Neuronal stem cell (in vitro differentiated cells): Measurements from ENCODE around the gene ZDHHC23.

Source experiments
- DNase-seq: peaks from one replicate; pipeline ENCODE4 v3.0.0-alpha.2; 2013; ENCODE audit warnings: low spot score
- H2AFZ ChIP-seq: one replicate; pipeline ENCODE4 v1.6.1; 2013; ENCODE audit warnings: mild to moderate bottlenecking, low read length, inconsistent platforms
- H2AK5ac ChIP-seq: 2 replicates; pipeline ENCODE4 v1.6.1; 2013; ENCODE audit warnings: low read depth, mild to moderate bottlenecking, inconsistent platforms, low read length, moderate library complexity, mixed read lengths
- H2BK120ac ChIP-seq: 2 replicates; pipeline ENCODE4 v1.6.1; 2013; ENCODE audit warnings: low read depth, mild to moderate bottlenecking, inconsistent platforms, low read length, moderate library complexity, mixed read lengths
- H2BK12ac ChIP-seq: one replicate; pipeline ENCODE4 v1.6.1; 2013; ENCODE audit warnings: low read length, inconsistent platforms
- H2BK15ac ChIP-seq: 2 replicates; pipeline ENCODE4 v1.6.1; 2013; ENCODE audit warnings: mild to moderate bottlenecking, low read length, inconsistent platforms, mixed read lengths
- H2BK5ac ChIP-seq: one replicate; pipeline ENCODE4 v1.6.1; 2013; ENCODE audit warnings: inconsistent platforms, mild to moderate bottlenecking, low read length, moderate library complexity
- H3K14ac ChIP-seq: one replicate; pipeline ENCODE4 v1.6.1; 2013; ENCODE audit warnings: low read length, inconsistent platforms
- H3K18ac ChIP-seq: 2 replicates; pipeline ENCODE4 v1.6.1; 2013; ENCODE audit warnings: low read length, inconsistent platforms
- H3K23ac ChIP-seq: 2 replicates; pipeline ENCODE4 v1.6.1; 2013; ENCODE audit warnings: low read depth, mild to moderate bottlenecking, mixed read lengths, low read length, inconsistent platforms; ENCODE audit not compliant: poor library complexity
- H3K27ac ChIP-seq: replicated peaks from 3 replicates; pipeline ENCODE4 v1.5.1; 2013; ENCODE audit warnings: low read length, inconsistent platforms
- H3K27me3 ChIP-seq, 3 experiments: 2 replicates each; pipeline ENCODE4 v1.6.1; 2013; ENCODE audit warnings: low read length in 3 of 3, mild to moderate bottlenecking in 2 of 3, inconsistent platforms in 1 of 3, low read depth in 1 of 3, mixed read lengths in 1 of 3, moderate library complexity in 1 of 3; ENCODE audit not compliant: control insufficient read depth in 3 of 3, insufficient read depth in 3 of 3
- H3K36me3 ChIP-seq, 2 donors: replicated peaks in 1 of 2; 2 replicates each; pipeline ENCODE4 v1.6.1; 2013; ENCODE audit warnings: low read length in 2 of 2; ENCODE audit not compliant: control insufficient read depth in 2 of 2, insufficient read depth in 2 of 2
- H3K4ac ChIP-seq: 2 replicates; pipeline ENCODE4 v1.6.1; 2013; ENCODE audit warnings: inconsistent platforms, mild to moderate bottlenecking, low read length, moderate library complexity
- H3K4me1 ChIP-seq, 2 donors: 1 replicate in 1 of 2; 2 replicates in 1 of 2; pipeline ENCODE4 v1.6.1; 2013; ENCODE audit warnings: low read length in 2 of 2, low read depth in 1 of 2; ENCODE audit not compliant: control insufficient read depth in 2 of 2, insufficient read depth in 1 of 2
- H3K4me2 ChIP-seq: one replicate; pipeline ENCODE4 v1.6.1; 2013; ENCODE audit warnings: mild to moderate bottlenecking, low read length, inconsistent platforms; ENCODE audit not compliant: insufficient read depth, poor library complexity, severe bottlenecking
- H3K4me3 ChIP-seq, 2 donors: 2 replicates each; pipeline ENCODE4 v1.5.1; 2013; ENCODE audit warnings: low read length in 2 of 2, mild to moderate bottlenecking in 2 of 2, inconsistent platforms in 1 of 2, moderate library complexity in 1 of 2
- H3K79me1 ChIP-seq: one replicate; pipeline ENCODE4 v1.6.1; 2013; ENCODE audit warnings: low read depth, mild to moderate bottlenecking, inconsistent platforms, low read length, moderate library complexity
- H3K9ac ChIP-seq: one replicate; pipeline ENCODE4 v1.6.1; 2013; ENCODE audit warnings: mild to moderate bottlenecking, low read depth, low read length, inconsistent platforms; ENCODE audit not compliant: poor library complexity
- H3K9me3 ChIP-seq, 2 donors: replicated peaks in 1 of 2; 2 replicates each; pipeline versions ENCODE3 to v1.6.1; 2013; ENCODE audit warnings: low read length in 2 of 2, mild to moderate bottlenecking in 2 of 2, inconsistent platforms in 1 of 2, low read depth in 1 of 2, mixed read lengths in 1 of 2, moderate library complexity in 1 of 2; ENCODE audit not compliant: control insufficient read depth in 2 of 2, insufficient read depth in 1 of 2
- H4K8ac ChIP-seq: one replicate; pipeline ENCODE4 v1.6.1; 2013; ENCODE audit warnings: low read depth, mild to moderate bottlenecking, inconsistent platforms, low read length, moderate library complexity
- H4K91ac ChIP-seq: one replicate; pipeline ENCODE4 v1.6.1; 2013; ENCODE audit warnings: low read length, low read depth, mild to moderate bottlenecking, inconsistent platforms; ENCODE audit not compliant: poor library complexity
- WGBS, 2 donors: extraction: QIAGEN DNeasy Blood & Tissue Kit; methylation state at CpG; one replicate each; pipeline ENCODE4 v1.1.7; 2013; ENCODE audit warnings: missing lambda C conversion rate in 2 of 2, mixed read lengths in 1 of 2; ENCODE audit not compliant: insufficient read length in 2 of 2, insufficient replicate concordance in 1 of 2; ENCODE audit errors: extremely low coverage in 2 of 2; 5-methylcytosine and 5-hydroxymethylcytosine counted together

The ZDHHC23 gene

DNA sequence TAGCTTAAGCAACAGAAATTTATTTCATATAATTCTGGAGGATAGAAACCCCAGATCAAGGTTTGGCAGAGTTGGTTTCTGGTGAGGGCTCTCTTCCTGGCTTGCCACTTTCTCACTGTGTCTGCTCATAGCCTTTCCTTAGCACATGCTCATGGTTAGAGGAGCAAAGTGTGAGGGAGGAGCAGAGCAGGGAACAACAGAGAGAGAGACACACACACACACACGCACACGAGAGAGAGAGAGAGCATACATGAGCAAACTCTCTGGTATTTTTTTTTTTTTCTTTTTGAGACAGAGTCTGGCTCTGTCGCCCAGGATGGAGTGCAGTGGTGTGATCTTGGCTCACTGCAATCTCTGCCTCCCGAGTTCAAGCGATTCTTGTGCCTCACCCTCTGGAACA, 36.8 kb upstream of the ZDHHC23 start:
- no peak overlapping the region for H2AK5ac ChIP-seq
- no peak for DNase-seq
- no peak overlapping the region for H3K9ac ChIP-seq
- no peaks in the 10 kb centered on the region for H3K36me3 ChIP-seq
- no peaks in the 10 kb centered on the region for H3K79me1 ChIP-seq
- no peak overlapping the region for H3K4me2 ChIP-seq
- H4K91ac ChIP-seq, result no peak overlapping the region
- no peak overlapping the region for H3K4ac ChIP-seq
- H2BK15ac ChIP-seq, result no peak overlapping the region
- H3K27ac ChIP-seq, result no peak overlapping the region
- H2BK120ac ChIP-seq, result no peak overlapping the region
- no peaks in the 10 kb centered on the region for H3K27me3 ChIP-seq
- H2BK5ac ChIP-seq, result no peak overlapping the region
- H3K4me3 ChIP-seq, result no peak overlapping the region
- H2AFZ ChIP-seq, result no peak overlapping the region
- no peak overlapping the region for H4K8ac ChIP-seq
- no peak overlapping the region for H3K14ac ChIP-seq
- WGBS, 2 donors, result no CpG with 5 or more reads among the region's 5 CpGs
- H3K4me1 ChIP-seq, result no peaks in the 10 kb centered on the region
- no peak overlapping the region for H3K23ac ChIP-seq
- no peaks in the 10 kb centered on the region for H3K9me3 ChIP-seq
- no peak overlapping the region for H2BK12ac ChIP-seq
- no peak overlapping the region for H3K18ac ChIP-seq

DNA sequence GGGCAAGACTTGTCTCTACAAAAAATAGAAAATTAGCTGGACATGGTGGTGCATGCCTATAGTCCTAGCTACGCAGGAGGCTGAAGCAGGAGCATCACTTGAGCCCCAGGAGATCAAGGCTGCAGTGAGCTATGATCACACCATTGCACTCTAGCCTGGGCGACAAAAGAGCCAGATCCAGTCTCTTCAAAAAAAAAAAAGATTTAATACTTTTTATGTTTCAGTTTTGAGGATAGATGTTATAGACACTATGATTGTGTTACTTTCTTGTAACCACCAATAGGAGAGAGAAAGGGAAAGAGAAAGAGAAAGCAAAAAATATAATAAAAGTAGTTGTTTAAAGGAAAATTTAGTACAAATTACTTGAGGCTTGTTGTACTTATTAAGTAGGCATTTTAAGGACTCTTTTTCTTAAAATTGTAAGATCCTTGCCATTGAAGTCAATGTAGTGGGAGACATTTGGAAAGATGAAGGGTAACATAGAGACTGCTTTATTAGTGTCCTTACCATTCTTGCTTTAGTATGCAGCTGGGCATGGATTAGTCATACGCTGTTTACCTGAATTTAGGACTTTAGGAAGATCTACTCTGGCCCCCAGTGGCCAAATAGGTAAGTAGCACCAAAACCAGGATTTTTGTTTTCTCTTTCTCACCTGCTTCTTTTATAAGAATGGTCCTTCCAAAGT, 35.1 kb upstream of the ZDHHC23 start:
- Histone ChIP-seq H3K4ac (no peak overlapping the region), H3K23ac (no peak overlapping the region), H2AK5ac (no peak overlapping the region), H2BK5ac (no peak overlapping the region), H3K27me3 (no peaks in the 10 kb centered on the region), H3K9me3 (no peaks in the 10 kb centered on the region), H2BK12ac (no peak overlapping the region), H3K36me3 (no peaks in the 10 kb centered on the region), H3K4me1 (no peaks in the 10 kb centered on the region), H3K4me2 (no peak overlapping the region), H2BK15ac (no peak overlapping the region), H3K4me3 (no peak overlapping the region), H3K27ac (no peak overlapping the region), H2AFZ (no peak overlapping the region), H4K8ac (no peak overlapping the region), H2BK120ac (no peak overlapping the region), H3K14ac (no peak overlapping the region), H4K91ac (no peak overlapping the region), H3K79me1 (no peaks in the 10 kb centered on the region), H3K18ac (no peak overlapping the region), H3K9ac (no peak overlapping the region)
- DNase-seq, result peak; percentile 29
- no CpG with 5 or more reads among the region's 3 CpGs for whole genome bisulfite sequencing, 2 donors

DNA sequence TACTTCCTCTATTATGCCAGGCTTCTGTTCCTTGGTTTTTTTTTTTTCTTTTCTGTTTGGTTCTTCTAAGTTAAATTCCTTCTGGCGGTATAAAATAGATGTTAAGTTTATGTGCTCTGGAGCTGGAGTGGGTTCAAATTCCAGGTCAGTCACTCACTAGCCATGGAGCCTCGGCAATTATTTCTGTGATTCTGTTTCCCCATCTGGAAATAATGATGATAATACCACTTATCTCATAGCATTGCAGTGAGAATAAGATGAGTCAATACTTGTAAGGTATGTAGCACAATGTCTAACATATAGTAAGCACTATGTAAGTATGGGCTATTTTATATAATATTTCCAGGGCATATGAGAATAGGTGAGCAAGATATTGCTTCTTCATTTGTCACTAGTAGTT, 33.2 kb upstream of the ZDHHC23 start:
- Histone ChIP-seq H3K36me3 (no peaks in the 10 kb centered on the region), H3K27ac (no peak overlapping the region), H3K4me3 (no peak overlapping the region)

DNA sequence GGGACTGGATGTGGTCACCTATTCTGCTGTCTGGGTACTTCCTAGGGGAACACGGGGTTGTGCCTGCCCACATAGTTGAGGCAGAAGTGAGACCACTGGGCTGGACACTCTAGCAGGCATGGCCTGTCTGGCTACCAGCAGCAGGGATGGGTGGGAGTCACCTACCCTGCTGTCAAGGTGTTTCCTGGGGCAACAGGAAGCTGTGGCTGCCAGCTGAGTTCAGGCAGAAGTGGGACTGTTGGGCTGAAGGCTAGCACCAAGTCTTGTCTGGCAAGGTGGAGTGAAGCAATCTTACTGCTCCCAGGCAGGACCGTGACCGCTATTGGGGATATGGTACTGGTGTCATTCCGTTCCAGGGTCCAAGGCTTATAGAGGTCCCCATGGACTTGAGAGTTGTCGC, 20.3 kb upstream of the ZDHHC23 start:
- Histone ChIP-seq H3K9ac (no peak overlapping the region), H3K4ac (no peak overlapping the region), H3K36me3 (no peaks in the 10 kb centered on the region), H3K27ac (no peak overlapping the region), H3K18ac (peak overlapping the region; percentile 18), H2BK5ac (peak overlapping the region; percentile 8), H3K23ac (no peak overlapping the region), H3K79me1 (no peaks in the 10 kb centered on the region), H4K8ac (no peak overlapping the region), H2BK120ac (no peak overlapping the region), H2BK15ac (no peak overlapping the region), H3K9me3 (peaks cover 0 to 4% of the 10 kb centered on the region in 2 donors), H2AFZ (no peak overlapping the region), H2AK5ac (no peak overlapping the region), H3K4me1 (no peaks in the 10 kb centered on the region), H4K91ac (no peak overlapping the region), H3K4me3 (no peak overlapping the region), H3K4me2 (no peak overlapping the region), H2BK12ac (no peak overlapping the region), H3K27me3 (no peaks in the 10 kb centered on the region), H3K14ac (peak overlapping the region; percentile 12)
- no CpG with 5 or more reads among the region's 5 CpGs for WGBS, 2 donors
- no peak for DNase-seq

More for the DNA sequence above, 33.2 kb upstream of the ZDHHC23 start:
- no peak overlapping the region for H4K8ac ChIP-seq
- no peak overlapping the region for H2BK5ac ChIP-seq
- no peak overlapping the region for H3K4ac ChIP-seq
- no peak overlapping the region for H3K18ac ChIP-seq
- no peak overlapping the region for H3K23ac ChIP-seq
- H3K4me1 ChIP-seq, result no peaks in the 10 kb centered on the region
- H2BK15ac ChIP-seq, result no peak overlapping the region
- no peak overlapping the region for H2AFZ ChIP-seq
- no peak overlapping the region for H2BK12ac ChIP-seq
- no peak overlapping the region for H4K91ac ChIP-seq
- H3K27me3 ChIP-seq, result no peaks in the 10 kb centered on the region
- no peak overlapping the region for H2BK120ac ChIP-seq
- H3K9me3 ChIP-seq, result no peaks in the 10 kb centered on the region
- H3K9ac ChIP-seq, result no peak overlapping the region
- no CpG with 5 or more reads among the region's 2 CpGs for WGBS, 2 donors
- no peak overlapping the region for H3K14ac ChIP-seq
- DNase-seq, result no peak
- no peak overlapping the region for H3K4me2 ChIP-seq
- no peak overlapping the region for H2AK5ac ChIP-seq
- no peaks in the 10 kb centered on the region for H3K79me1 ChIP-seq
